Keratinocyte (primary cell): ENCODE measurements around the gene APOE. TPM values are rescaled to one million over a fixed set of nuclear protein-coding genes. Genes with fewer than 3 reads are reported as not detected.

ENCODE experiments used
- DNase-seq: peaks from one replicate; pipeline ENCODE4 v3.0.0-alpha.2; 2011; ENCODE audit warnings: low read depth, missing footprints, low spot score
- FAIRE-seq: peaks from 2 replicates; lab custom pipeline; 2011; peaks lifted over from hg19 to GRCh38; lab: Jason Lieb, UNC
- H2AFZ ChIP-seq: 2 replicates; pipeline ENCODE4 v1.6.0; 2012; ENCODE audit warnings: low read length, control low read depth, inconsistent platforms; ENCODE audit not compliant: control insufficient read depth
- H3K27ac ChIP-seq: 2 replicates; pipeline ENCODE4 v1.5.1; 2011; ENCODE audit warnings: low read length; ENCODE audit not compliant: control insufficient read depth, insufficient read depth
- H3K27me3 ChIP-seq: 3 replicates; pipeline ENCODE4 v1.6.0; 2011; ENCODE audit warnings: low read length; ENCODE audit not compliant: control insufficient read depth, insufficient read depth; ENCODE audit errors: extremely low read depth
- H3K36me3 ChIP-seq, 2 experiments: 2 replicates in 1 of 2; 3 replicates in 1 of 2; pipeline ENCODE4 v1.5.1; 2011; ENCODE audit warnings: low read length in 2 of 2, mild to moderate bottlenecking in 1 of 2; ENCODE audit not compliant: control insufficient read depth in 2 of 2, insufficient read depth in 2 of 2; ENCODE audit errors: extremely low read depth in 1 of 2
- H3K4me1 ChIP-seq: 3 replicates; pipeline ENCODE4 v1.5.1; 2011; ENCODE audit warnings: low read length; ENCODE audit not compliant: control insufficient read depth, insufficient read depth; ENCODE audit errors: extremely low read depth
- H3K4me2 ChIP-seq: 3 replicates; pipeline ENCODE4 v1.6.0; 2011; ENCODE audit warnings: low read depth, low read length; ENCODE audit not compliant: control insufficient read depth, insufficient read depth; ENCODE audit errors: extremely low read depth
- H3K4me3 ChIP-seq, 3 experiments: fragments of 200-600 bp in 1 of 3; sonication (generic) in 1 of 3; 2 replicates in 2 of 3; 3 replicates in 1 of 3; pipeline ENCODE4 v1.5.1; 2011 to 2016; ENCODE audit warnings: low read length in 3 of 3, mild to moderate bottlenecking in 3 of 3, control low read depth in 2 of 3, inconsistent platforms in 1 of 3, low read depth in 1 of 3, mixed read lengths in 1 of 3, mixed run types in 1 of 3, moderate library complexity in 1 of 3; ENCODE audit not compliant: control insufficient read depth in 2 of 3, insufficient read depth in 2 of 3; ENCODE audit errors: extremely low read depth in 1 of 3
- H3K79me2 ChIP-seq: 2 replicates; pipeline ENCODE4 v1.6.0; 2012; ENCODE audit warnings: low read length; ENCODE audit not compliant: control insufficient read depth, insufficient read depth
- H3K9ac ChIP-seq: 3 replicates; pipeline ENCODE4 v1.6.0; 2011; ENCODE audit warnings: low read length; ENCODE audit not compliant: control insufficient read depth, insufficient read depth; ENCODE audit errors: extremely low read depth
- H3K9me1 ChIP-seq: 3 replicates; pipeline ENCODE4 v1.6.0; 2011; ENCODE audit warnings: low read length; ENCODE audit not compliant: control insufficient read depth, insufficient read depth; ENCODE audit errors: extremely low read depth
- H3K9me3 ChIP-seq: 2 replicates; pipeline ENCODE4 v1.5.1; 2012; ENCODE audit warnings: low read depth, low read length; ENCODE audit not compliant: control insufficient read depth
- H4K20me1 ChIP-seq: 3 replicates; pipeline ENCODE4 v1.6.0; 2011; ENCODE audit warnings: low read length; ENCODE audit not compliant: control insufficient read depth, insufficient read depth; ENCODE audit errors: extremely low read depth
- CTCF ChIP-seq, 3 experiments: IDR thresholded peaks in 1 of 3; conservative IDR thresholded peaks in 1 of 3; optimal IDR thresholded peaks in 1 of 3; 2 replicates in 2 of 3; 3 replicates in 1 of 3; pipeline versions ENCODE3 to v1.5.1; 2011; ENCODE audit warnings: low read length in 3 of 3, mild to moderate bottlenecking in 3 of 3, moderate library complexity in 2 of 3, control low read depth in 1 of 3, inconsistent platforms in 1 of 3; ENCODE audit not compliant: insufficient read depth in 2 of 3; ENCODE audit errors: extremely low read depth in 1 of 3
- EZH2 ChIP-seq: IDR thresholded peaks from one replicate; pipeline ENCODE4 v1.6.1; 2012; ENCODE audit warnings: inconsistent platforms, mild to moderate bottlenecking, low read length, moderate library complexity
- dilution Hi-C: fragments of 300-500 bp; cut with MboI; formaldehyde crosslinking; loops from one replicate; pipeline ENCODE4 v1.7.0; 2020; ENCODE audit warnings: low sequenced_read_pairs; ENCODE audit not compliant: extremely low pct_ligation_motif_present
- polyA plus RNA-seq, 5 experiments: library from polyadenylated mRNA; depleted of rRNA in 3 of 5; stranded (reverse) in 3 of 5; stranded (forward) in 1 of 5; unstranded in 1 of 5; fragments of >200 nt; gene quantifications; 1 replicate in 1 of 5; 2 replicates in 3 of 5; 3 replicates in 1 of 5; pipeline versions ENCODE4 v1.2.1 to v1.2.3, GENCODE V29; 2011 to 2012; ENCODE audit warnings: missing spikeins in 2 of 5, low read depth in 1 of 5, low replicate concordance in 1 of 5

APOE gene
- polyA plus RNA-seq, 1 donor (not counting 4 experiments of a cell fraction or from before 2014, with no cell fraction given) = 30.2 TPM

GRCh38 chr19:44876930-44877535, 28.6 kb upstream of the APOE start:
- H4K20me1 ChIP-seq = no peaks in the 10 kb centered on the region
- H3K79me2 ChIP-seq = no peaks in the 10 kb centered on the region
- TF ChIP-seq CTCF (optimal IDR thresholded peaks at IDR 0.05 in 1 of 3, IDR thresholded peaks at IDR 0.05 in 1 of 3, conservative IDR thresholded peaks at IDR 0.05 in 1 of 3; ENCODE audit: extremely low read depth in 1 of 3, insufficient read depth in 2 of 3, low read length in 3 of 3) (no peak), EZH2 (no peak)
- no peak overlapping the region for H3K4me2 ChIP-seq
- FAIRE-seq = no peak
- peaks cover 7% of the 10 kb centered on the region for H3K4me1 ChIP-seq
- H3K27me3 ChIP-seq = no peaks in the 10 kb centered on the region
- no peak for DNase-seq
- no peak overlapping the region for H3K9ac ChIP-seq
- H3K36me3 ChIP-seq = peaks cover 30 to 37% of the 10 kb centered on the region in 2 experiments
- H3K4me3 ChIP-seq = no peak overlapping the region
- H2AFZ ChIP-seq = no peak overlapping the region
- no peak overlapping the region for H3K27ac ChIP-seq
- H3K9me3 ChIP-seq = no peaks in the 10 kb centered on the region
- dilution Hi-C loops = no loop called here
- no peaks in the 10 kb centered on the region for H3K9me1 ChIP-seq

GRCh38 chr19:44878120-44878865, 27.3 kb upstream of the APOE start:
- Histone ChIP-seq H4K20me1 (no peaks in the 10 kb centered on the region), H3K9me3 (no peaks in the 10 kb centered on the region), H3K79me2 (no peaks in the 10 kb centered on the region), H3K4me2 (no peak overlapping the region), H3K27me3 (no peaks in the 10 kb centered on the region), H3K9ac (no peak overlapping the region), H2AFZ (no peak overlapping the region), H3K27ac (no peak overlapping the region), H3K4me3 (no peak overlapping the region), H3K36me3 (peaks cover 22 to 34% of the 10 kb centered on the region in 2 experiments), H3K9me1 (no peaks in the 10 kb centered on the region), H3K4me1 (peaks cover 7% of the 10 kb centered on the region)
- dilution Hi-C loops = no loop called here
- DNase-seq (no peak), FAIRE-seq (no peak)
- TF ChIP-seq EZH2 (no peak), CTCF (optimal IDR thresholded peaks at IDR 0.05 in 1 of 3, IDR thresholded peaks at IDR 0.05 in 1 of 3, conservative IDR thresholded peaks at IDR 0.05 in 1 of 3; ENCODE audit: extremely low read depth in 1 of 3, insufficient read depth in 2 of 3, low read length in 3 of 3) (no peak)
